GM20000 (cell line): ENCODE data around the gene SPO11.

ENCODE experiments used
- DNase-seq: peaks from one replicate; pipeline ENCODE4 v3.0.0; 2012; ENCODE audit warnings: low spot score
- CTCF ChIP-seq: IDR thresholded peaks from 2 replicates; pipeline ENCODE4 v1.5.1; 2012; ENCODE audit warnings: mild to moderate bottlenecking, control low read depth; ENCODE audit errors: extremely low read depth, missing control alignments

Gene SPO11

GRCh38 chr20:57293995-57294394 lies 35.6 kb upstream of the SPO11 start:
- TF ChIP-seq CTCF = no peak
- DNase-seq = no peak

- no peak for DNase-seq
- no peak for TF ChIP-seq CTCF
These were observed 35.1 kb upstream of the SPO11 start for GRCh38 chr20:57294550-57294949.

- DNase-seq = no peak
- no peak for TF ChIP-seq CTCF
These were observed 31.1 kb upstream of the SPO11 start for GRCh38 chr20:57298457-57298856.

GRCh38 chr20:57301026-57301425 lies 28.6 kb upstream of the SPO11 start:
- no peak for TF ChIP-seq CTCF
- DNase-seq = no peak

- no peak for DNase-seq
- TF ChIP-seq CTCF = no peak
These were observed 22.9 kb upstream of the SPO11 start for GRCh38 chr20:57306747-57307146.

GRCh38 chr20:57308451-57309271 lies 20.9 kb upstream of the SPO11 start:
- DNase-seq = no peak
- no peak for TF ChIP-seq CTCF

- no peak for TF ChIP-seq CTCF
- DNase-seq = no peak
These were observed 20.0 kb upstream of the SPO11 start for GRCh38 chr20:57309544-57310115.
